Esophagus muscularis mucosa (tissue), 4 donors: ENCODE measurements around the gene RAB30. TPM values are rescaled to one million over a fixed set of nuclear protein-coding genes. Genes with fewer than 3 reads are reported as not detected.
"Not testable (repeated sequence)": the region's sequence is repeated elsewhere in the genome, so short reads cannot be mapped to it uniquely, and the experiment has no call there.

Experiments used
- DNase-seq: peaks from one replicate; pipeline ENCODE4 v3.0.0-alpha.2; 2017; ENCODE audit errors: extremely low spot score
- H3K27ac ChIP-seq, 4 donors: fragments of 200-600 bp; sonication (generic); replicated peaks in 1 of 4; 1 replicate in 3 of 4; 2 replicates in 1 of 4; pipeline ENCODE4 v1.5.1; 2016 to 2019; ENCODE audit warnings: mild to moderate bottlenecking in 1 of 4
- H3K27me3 ChIP-seq, 4 donors: fragments of 200-600 bp; sonication (generic); one replicate each; pipeline versions ENCODE4 v1.5.1 to v1.6.0; 2016 to 2019
- H3K36me3 ChIP-seq, 4 donors: fragments of 200-600 bp; sonication (generic); one replicate each; pipeline ENCODE4 v1.5.1; 2016 to 2019
- H3K4me1 ChIP-seq, 4 donors: fragments of 200-600 bp; sonication (generic); one replicate each; pipeline ENCODE4 v1.5.1; 2016 to 2019
- H3K4me3 ChIP-seq, 4 donors: fragments of 200-600 bp; sonication (generic); 1 replicate in 2 of 4; 2 replicates in 2 of 4; pipeline ENCODE4 v1.5.1; 2016 to 2019; ENCODE audit warnings: mild to moderate bottlenecking in 4 of 4, moderate library complexity in 1 of 4
- H3K9me3 ChIP-seq, 4 donors: fragments of 200-600 bp; sonication (generic); 1 replicate in 3 of 4; 2 replicates in 1 of 4; pipeline ENCODE4 v1.5.1; 2016 to 2019
- EP300 ChIP-seq: sonication (generic); formaldehyde crosslinking; IDR thresholded peaks from one replicate; pipeline ENCODE4 v1.6.1; 2017; ENCODE audit warnings: antibody characterized with exemption
- POLR2A ChIP-seq: fragments of 450-650 bp; IDR thresholded peaks from one replicate; pipeline ENCODE4 v1.6.1; 2017; ENCODE audit warnings: antibody characterized with exemption, moderate library complexity, mild to moderate bottlenecking, low read depth
- POLR2AphosphoS5 ChIP-seq, 2 donors: sonication (generic); formaldehyde crosslinking; IDR thresholded peaks; one replicate each; pipeline ENCODE4 v1.6.1; 2017; ENCODE audit warnings: antibody characterized with exemption in 2 of 2
- WGBS: methylation state at CpG from one replicate; pipeline ENCODE4 v1.1.5; 2018; 5-methylcytosine and 5-hydroxymethylcytosine counted together
- intact Hi-C: fragments of 100-400 bp; cut with DNase I; formaldehyde crosslinking; loops from one replicate; pipeline ENCODE4 v1.15.1; 2023
- total RNA-seq, 4 donors: library from RNA; depleted of rRNA; stranded (reverse); fragments of >200 nt; gene quantifications; one replicate each; pipeline versions ENCODE4 v1.1.0 to v1.2.1, GENCODE V29; 2016
- TF ChIP-seq, protein P1 (sequence below), 3 experiments: fragments of 200-600 bp in 2 of 3; fragments of 450-650 bp in 1 of 3; sonication (generic) in 2 of 3; IDR thresholded peaks; one replicate each; pipeline ENCODE4 v1.5.1; 2017 to 2019; ENCODE audit warnings: antibody characterized with exemption in 3 of 3, mild to moderate bottlenecking in 2 of 3, moderate library complexity in 1 of 3

RAB30 gene
- total RNA-seq, 4 donors from 2014 or later = 11.3 to 19.8 (median 18.2) TPM

- Histone ChIP-seq H3K4me1 (no peaks in the 10 kb centered on the region), H3K27me3 (no peaks in the 10 kb centered on the region), H3K27ac (no peak overlapping the region), H3K36me3 (no peaks in the 10 kb centered on the region), H3K9me3 (peaks cover 0 to 10% (median 0%) of the 10 kb centered on the region in 4 donors), H3K4me3 (no peak overlapping the region)
- no peak for DNase-seq
- intact Hi-C loops = no loop called here
- TF ChIP-seq, protein P1, sequence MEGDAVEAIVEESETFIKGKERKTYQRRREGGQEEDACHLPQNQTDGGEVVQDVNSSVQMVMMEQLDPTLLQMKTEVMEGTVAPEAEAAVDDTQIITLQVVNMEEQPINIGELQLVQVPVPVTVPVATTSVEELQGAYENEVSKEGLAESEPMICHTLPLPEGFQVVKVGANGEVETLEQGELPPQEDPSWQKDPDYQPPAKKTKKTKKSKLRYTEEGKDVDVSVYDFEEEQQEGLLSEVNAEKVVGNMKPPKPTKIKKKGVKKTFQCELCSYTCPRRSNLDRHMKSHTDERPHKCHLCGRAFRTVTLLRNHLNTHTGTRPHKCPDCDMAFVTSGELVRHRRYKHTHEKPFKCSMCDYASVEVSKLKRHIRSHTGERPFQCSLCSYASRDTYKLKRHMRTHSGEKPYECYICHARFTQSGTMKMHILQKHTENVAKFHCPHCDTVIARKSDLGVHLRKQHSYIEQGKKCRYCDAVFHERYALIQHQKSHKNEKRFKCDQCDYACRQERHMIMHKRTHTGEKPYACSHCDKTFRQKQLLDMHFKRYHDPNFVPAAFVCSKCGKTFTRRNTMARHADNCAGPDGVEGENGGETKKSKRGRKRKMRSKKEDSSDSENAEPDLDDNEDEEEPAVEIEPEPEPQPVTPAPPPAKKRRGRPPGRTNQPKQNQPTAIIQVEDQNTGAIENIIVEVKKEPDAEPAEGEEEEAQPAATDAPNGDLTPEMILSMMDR (IDR thresholded peaks at IDR 0.05) = no peak
- no peak for TF ChIP-seq POLR2AphosphoS5 (IDR thresholded peaks at IDR 0.05)
- TF ChIP-seq EP300 = no peak
- TF ChIP-seq POLR2A = no peak
These were observed 126.0 kb downstream of the RAB30 start for GRCh38 chr11:82945682-82946081.

GRCh38 chr11:82945041-82945440, 126.7 kb downstream of the RAB30 start:
- WGBS = 57% methylated on average over 1 of the region's 1 CpG
- H3K36me3 ChIP-seq, H3K9me3 ChIP-seq, H3K4me1 ChIP-seq, H3K4me3 ChIP-seq, H3K27me3 ChIP-seq, DNase-seq, H3K27ac ChIP-seq, intact Hi-C loops: not testable (repeated sequence)

- Histone ChIP-seq H3K9me3 (peaks cover 0 to 2% (median 0%) of the 10 kb centered on the region in 4 donors), H3K4me1 (no peaks in the 10 kb centered on the region), H3K27me3 (no peaks in the 10 kb centered on the region), H3K27ac (no peak overlapping the region), H3K4me3 (no peak overlapping the region), H3K36me3 (no peaks in the 10 kb centered on the region)
- intact Hi-C loops = no loop called here
- WGBS = 87% methylated on average over 2 of the region's 2 CpGs
- DNase-seq = no peak
- TF ChIP-seq POLR2AphosphoS5 (IDR thresholded peaks at IDR 0.05) = no peak
- no peak for TF ChIP-seq EP300
- no peak for TF ChIP-seq POLR2A
- TF ChIP-seq, protein P1 (IDR thresholded peaks at IDR 0.05) = no peak
These were observed 127.5 kb downstream of the RAB30 start for GRCh38 chr11:82944198-82944597.

DNA sequence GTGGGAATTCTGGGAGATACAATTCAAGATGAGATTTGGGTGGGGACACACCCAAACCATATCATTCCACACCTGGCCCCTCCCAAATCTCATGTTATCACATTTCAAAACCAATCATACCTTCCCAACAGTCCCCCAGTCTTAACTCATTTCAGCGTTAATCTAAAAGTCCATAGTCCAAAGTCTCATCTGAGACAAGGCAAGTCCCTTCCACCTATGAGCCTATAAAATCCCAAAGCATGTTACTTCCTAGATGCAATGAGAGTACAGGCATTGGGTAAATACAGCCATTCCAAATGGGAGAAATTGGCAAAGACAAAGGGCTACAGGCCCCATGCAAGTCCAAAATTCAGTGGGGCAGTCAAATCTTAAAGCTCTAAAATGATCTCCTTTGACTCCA, 128.3 kb downstream of the RAB30 start:
- H3K9me3 ChIP-seq, H3K27me3 ChIP-seq, H3K27ac ChIP-seq, H3K36me3 ChIP-seq, H3K4me3 ChIP-seq, intact Hi-C loops, DNase-seq, H3K4me1 ChIP-seq: not testable (repeated sequence)
- 100% methylated on average over 1 of the region's 1 CpG for WGBS

- no peaks in the 10 kb centered on the region for H3K36me3 ChIP-seq
- no peaks in the 10 kb centered on the region for H3K27me3 ChIP-seq
- DNase-seq = no peak
- no peak overlapping the region for H3K27ac ChIP-seq
- intact Hi-C loops = no loop called here
- no peaks in the 10 kb centered on the region for H3K4me1 ChIP-seq
- TF ChIP-seq, protein P1 (IDR thresholded peaks at IDR 0.05) = no peak
- TF ChIP-seq POLR2AphosphoS5 (IDR thresholded peaks at IDR 0.05) (no peak), EP300 (no peak), POLR2A (no peak)
- WGBS = 100% methylated on average over 2 of the region's 2 CpGs
- H3K9me3 ChIP-seq = no peaks in the 10 kb centered on the region
- no peak overlapping the region for H3K4me3 ChIP-seq
These were observed 129.3 kb downstream of the RAB30 start for GRCh38 chr11:82942376-82942775.

DNA sequence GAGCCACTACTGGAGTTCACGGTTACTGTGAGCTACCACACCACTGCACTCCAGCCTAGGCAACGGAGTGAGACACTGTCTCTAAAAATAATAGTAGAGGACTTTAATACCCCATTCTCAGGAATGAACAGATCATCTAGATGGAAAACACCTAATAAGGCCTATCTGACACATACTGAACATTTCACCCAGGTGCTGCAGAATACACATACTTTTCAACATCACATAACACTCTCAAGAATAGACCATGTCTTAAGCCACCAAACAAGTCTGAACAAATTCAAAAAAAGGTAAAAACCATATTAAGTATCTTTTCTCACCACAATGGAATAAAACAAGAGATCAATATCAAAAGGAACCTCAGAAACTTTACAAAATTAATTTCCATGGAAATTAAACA, 132.2 kb downstream of the RAB30 start:
- intact Hi-C loops = no loop called here
- H3K4me3 ChIP-seq = no peak overlapping the region
- no peak for DNase-seq
- H3K9me3 ChIP-seq = no peaks in the 10 kb centered on the region
- H3K27ac ChIP-seq = no peak overlapping the region
- no peaks in the 10 kb centered on the region for H3K27me3 ChIP-seq
- 97% methylated on average over 2 of the region's 2 CpGs for WGBS
- H3K36me3 ChIP-seq = no peaks in the 10 kb centered on the region
- H3K4me1 ChIP-seq = no peaks in the 10 kb centered on the region
- no peak for TF ChIP-seq EP300
- no peak for TF ChIP-seq POLR2A
- no peak for TF ChIP-seq POLR2AphosphoS5 (IDR thresholded peaks at IDR 0.05)
